Measurements from ENCODE around the gene ADGRV1.
A peak's percentile ranks its signal among the peaks of the same experiment; 100 is the strongest.
"Not testable (repeated sequence)": the region's sequence is repeated elsewhere in the genome, so short reads cannot be mapped to it uniquely, and the experiment has no call there.

The ADGRV1 gene

GRCh38 chr5:90658620-90659019 is 100.0 kb downstream of the ADGRV1 start:
- DNase-seq, result no peak

DNA sequence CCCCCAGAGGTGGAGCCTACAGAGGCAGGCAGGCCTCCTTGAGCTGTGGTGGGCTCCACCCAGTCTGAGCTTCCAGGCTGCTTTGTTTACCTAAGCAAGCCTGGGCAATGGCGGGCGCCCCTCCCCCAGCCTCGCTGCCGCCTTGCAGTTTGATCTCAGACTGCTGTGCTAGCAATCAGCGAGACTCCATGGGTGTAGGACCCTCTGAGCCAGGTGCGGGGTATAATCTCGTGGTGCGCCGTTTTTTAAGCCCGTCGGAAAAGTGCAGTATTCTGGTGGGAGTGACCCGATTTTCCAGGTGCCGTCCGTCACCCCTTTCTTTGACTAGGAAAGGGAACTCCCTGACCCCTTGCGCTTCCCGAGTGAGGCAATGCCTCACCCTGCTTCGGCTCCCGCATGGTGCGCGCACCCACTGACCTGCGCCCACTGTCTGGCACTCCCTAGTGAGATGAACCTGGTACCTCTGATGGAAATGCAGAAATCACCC is 109.5 kb downstream of the ADGRV1 start:
- DNase-seq, result not testable (repeated sequence)

GRCh38 chr5:90675222-90675621 is 116.6 kb downstream of the ADGRV1 start:
- no peak for DNase-seq

GRCh38 chr5:90680921-90681563 is 122.4 kb downstream of the ADGRV1 start:
- no peak for DNase-seq

DNA sequence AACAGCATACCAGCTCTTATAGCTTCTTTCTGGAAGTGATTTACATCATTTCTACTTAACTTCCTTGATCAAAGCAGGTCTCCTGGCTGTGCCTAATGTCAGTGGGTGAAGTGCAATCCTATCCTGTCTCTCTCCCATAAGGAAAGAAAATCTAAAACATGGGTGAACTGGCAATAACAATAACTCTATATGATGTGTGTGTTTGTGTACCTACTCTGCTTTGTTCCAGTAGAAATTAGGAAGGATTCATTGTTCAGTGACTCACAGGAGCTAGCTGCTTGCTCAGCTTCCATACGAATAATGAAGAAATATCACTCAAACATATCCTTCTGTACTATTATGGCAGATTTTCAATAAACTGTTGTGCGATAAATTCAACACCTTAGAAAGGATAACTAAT is 123.7 kb downstream of the ADGRV1 start:
- DNase-seq, result no peak

DNA sequence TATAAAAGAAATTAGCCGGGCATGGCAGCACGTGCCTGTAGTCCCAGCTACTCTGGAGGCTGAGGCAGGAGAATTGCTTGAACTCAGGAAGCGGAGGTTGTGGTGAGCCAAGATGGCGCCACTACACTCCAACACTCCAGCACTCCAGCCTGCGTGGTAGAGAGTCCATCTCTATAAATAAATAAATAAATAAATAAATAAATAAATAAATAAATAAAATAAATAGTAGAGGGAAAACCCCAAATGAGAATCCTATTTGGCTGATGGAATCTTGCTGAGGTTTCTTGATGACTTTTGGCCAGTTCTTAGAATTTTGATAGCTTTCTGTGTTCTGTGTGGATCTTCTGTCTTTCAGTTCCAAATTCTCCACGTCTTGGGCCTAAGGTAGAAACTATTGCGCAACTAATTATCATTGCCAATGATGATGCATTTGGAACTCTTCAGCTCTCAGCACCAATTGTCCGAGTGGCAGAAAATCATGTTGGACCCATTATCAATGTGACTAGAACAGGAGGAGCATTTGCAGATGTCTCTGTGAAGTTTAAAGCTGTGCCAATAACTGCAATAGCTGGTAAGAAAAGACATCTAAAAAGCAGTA is 126.9 kb downstream of the ADGRV1 start:
- DNase-seq, result no peak

- DNase-seq, result not testable (repeated sequence)
These were observed 127.8 kb downstream of the ADGRV1 start for GRCh38 chr5:90686363-90686762.

- DNase-seq, result not testable (repeated sequence)
These were observed 128.9 kb downstream of the ADGRV1 start for GRCh38 chr5:90687458-90687857.

- no peak for DNase-seq
These were observed 130.5 kb downstream of the ADGRV1 start for GRCh38 chr5:90689064-90689463.

DNA sequence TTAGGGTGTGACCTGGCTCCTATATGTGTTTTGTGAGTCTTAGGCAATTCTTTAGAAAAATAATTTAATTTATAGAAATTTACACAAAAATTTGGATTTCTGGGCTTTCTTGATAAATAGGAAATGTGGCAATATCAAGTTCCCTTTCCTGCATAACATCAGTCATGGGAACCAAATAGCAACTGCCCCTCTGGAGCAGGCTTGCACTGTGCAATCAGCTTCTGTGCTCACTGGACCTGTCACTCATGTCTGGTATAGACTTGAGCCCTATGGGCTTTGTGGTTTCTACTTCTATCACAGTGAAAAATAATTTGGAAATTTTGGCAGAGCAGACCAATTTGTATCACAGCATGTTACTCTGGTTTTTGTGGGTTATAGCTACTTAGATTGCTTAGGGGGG is 131.7 kb downstream of the ADGRV1 start:
- no peak for DNase-seq

DNA sequence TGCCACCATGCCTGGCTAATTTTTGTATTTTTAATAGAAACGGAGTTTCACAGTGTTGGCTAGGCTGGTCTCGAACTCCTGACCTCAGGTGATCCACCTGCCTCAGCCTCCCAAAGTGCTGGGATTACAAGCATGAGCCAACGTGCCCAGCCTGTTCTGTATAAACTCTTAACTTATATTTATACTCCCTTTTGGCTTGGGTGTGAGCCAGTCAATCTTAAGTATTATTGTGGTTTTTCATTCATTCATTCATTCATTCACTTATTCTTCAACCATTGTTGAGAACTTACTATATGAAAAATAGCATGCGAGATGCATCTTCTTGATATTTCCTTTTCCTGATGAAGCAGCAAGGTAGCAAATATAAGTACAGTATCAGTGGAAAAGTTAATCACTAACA is 132.9 kb downstream of the ADGRV1 start:
- no peak for DNase-seq

GRCh38 chr5:90696153-90696552 is 137.6 kb downstream of the ADGRV1 start:
- DNase-seq, result no peak

DNA sequence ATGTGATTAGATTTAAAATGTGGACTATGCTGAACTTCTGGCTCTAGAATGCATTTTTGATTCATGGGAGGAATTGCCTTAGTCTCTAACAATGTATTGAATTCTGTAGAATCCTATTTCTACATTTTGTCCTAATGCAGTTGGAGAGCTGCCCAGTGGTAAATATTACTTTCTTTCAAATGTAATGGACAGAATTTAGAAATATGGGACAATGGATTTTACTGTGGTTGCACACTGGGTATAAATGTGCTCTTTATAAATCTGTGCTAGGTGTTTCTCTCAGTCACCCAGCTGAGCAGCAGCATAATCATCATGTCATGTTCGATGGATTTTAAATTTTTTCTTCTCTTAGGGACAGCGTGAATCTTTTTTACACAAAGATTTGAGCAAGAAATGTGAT is 141.7 kb downstream of the ADGRV1 start:
- DNase-seq, result no peak

GRCh38 chr5:90703932-90704331 is 145.3 kb downstream of the ADGRV1 start:
- no peak for DNase-seq

GRCh38 chr5:90707698-90708097 is 149.1 kb downstream of the ADGRV1 start:
- DNase-seq, result no peak

DNA sequence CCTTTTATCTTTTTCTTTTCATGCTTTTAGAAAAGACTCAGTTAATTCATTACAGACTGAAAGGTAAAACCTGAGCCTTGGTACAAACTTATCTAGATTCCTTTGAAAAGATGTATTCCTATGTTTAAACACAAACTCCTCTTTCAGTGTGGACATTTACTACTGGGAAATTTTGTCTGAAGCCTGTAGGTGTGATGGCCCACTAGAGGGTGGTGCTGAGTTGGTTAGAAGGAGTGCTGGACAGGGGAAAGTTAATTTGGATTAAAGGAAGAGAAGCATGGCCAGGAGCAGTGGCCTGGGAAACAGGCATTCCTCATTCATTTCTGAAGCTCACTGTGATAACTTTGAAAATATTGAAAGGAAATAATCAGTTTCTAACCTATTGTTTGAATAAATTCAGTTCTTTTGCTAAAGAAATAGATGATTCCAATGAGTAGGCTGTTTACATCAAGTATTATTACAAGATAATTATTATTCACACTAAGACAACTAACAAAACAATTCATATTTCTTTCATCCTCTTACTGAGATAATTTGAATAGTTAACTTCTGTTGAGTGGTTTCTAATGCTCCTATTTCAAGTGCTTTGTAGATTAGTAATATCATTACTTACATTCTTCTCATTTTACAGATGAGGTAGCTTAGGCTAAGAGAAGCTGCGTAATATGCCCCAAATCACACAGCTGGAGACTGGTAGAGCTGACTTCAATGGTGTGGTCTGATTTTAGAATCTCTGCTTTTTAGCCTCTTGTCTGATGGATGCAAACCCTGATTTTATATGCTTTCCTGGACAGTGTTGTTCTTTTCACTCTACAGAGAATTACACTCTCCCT is 150.9 kb downstream of the ADGRV1 start:
- peak; percentile 55 for DNase-seq

GRCh38 chr5:90718387-90718786 is 159.8 kb downstream of the ADGRV1 start:
- DNase-seq, result no peak

GRCh38 chr5:90739567-90739966 is 181.0 kb downstream of the ADGRV1 start:
- no peak for DNase-seq

DNA sequence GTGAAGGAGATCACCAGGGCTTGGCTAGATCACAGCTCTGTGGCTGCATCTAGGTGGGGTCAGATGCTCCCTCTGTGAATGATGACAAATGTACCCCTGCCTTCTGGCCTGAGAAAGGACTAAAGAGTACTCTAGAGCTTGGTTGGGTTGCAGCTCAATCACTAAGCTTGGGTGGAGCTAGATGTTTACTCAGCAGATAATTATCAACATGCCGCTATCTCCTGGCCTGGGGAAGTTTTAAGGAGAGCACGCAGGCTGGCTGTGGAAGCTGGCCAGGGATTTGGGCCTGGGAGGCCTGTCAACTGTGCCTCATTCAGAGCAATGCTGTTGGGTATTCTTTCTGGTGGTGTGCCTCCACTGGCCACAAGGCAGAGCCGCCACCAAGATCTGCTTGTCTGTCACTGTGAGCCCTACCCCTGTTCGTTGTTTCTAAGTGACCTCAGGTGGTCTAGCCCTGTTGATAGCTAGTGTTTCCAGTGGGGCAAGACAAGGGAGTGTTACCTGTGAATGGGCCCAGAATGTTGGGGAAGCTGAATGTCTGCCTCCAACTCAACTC is 181.7 kb downstream of the ADGRV1 start:
- no peak for DNase-seq

- no peak for DNase-seq
These were observed 182.5 kb downstream of the ADGRV1 start for GRCh38 chr5:90741022-90741564.

DNA sequence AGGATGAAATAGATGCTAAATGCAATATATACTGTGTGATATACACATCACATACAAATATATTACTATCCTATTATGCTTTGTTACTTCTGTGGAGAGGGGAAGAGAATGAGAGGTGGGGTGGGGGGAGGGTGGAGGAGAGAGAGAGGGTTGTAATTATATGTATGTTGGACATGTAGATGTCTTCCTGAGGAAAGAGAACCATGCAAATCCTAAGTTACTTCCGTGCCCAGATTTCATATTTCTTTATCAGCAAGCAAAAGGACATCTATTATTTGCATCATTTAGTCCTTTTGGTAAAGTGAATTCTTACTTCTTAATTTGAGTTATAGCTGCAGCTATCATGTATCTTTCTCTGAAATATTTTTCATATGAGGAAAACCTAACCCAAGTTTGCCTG is 187.5 kb downstream of the ADGRV1 start:
- DNase-seq, result no peak

GRCh38 chr5:90747175-90747574 is 188.6 kb downstream of the ADGRV1 start:
- peak; percentile 18 for DNase-seq

DNA sequence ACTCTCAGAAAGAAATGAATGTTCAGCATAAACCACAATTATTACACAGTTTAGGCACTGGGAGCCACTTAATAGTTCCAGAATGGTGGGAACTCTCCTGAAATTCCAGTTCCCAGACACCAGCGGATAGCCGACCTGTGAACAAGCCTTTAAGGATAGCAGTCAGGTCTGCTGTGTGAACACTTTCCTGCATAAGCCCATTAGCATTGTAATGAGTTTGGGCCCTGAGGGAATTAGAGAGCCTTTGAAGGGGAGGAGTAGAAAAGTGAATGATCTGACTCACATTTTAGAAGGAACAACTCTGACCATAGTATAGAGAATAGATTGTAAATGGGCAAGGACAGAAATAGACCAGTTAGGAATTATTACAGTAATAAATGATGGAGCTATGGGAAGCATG is 189.1 kb downstream of the ADGRV1 start:
- DNase-seq, result no peak
